GM23338 (cell line): Measurements from ENCODE around the gene RHOB.

Experiments
- CREB1 ChIP-seq: fragments of 250-450 bp; sonication (Bioruptor Pico); IDR thresholded peaks from 2 replicates; pipeline ENCODE4 v1.5.0; 2020; ENCODE audit warnings: low read depth, mild to moderate bottlenecking, moderate library complexity
- EZH2 ChIP-seq: fragments of 200-600 bp; sonication (generic); IDR thresholded peaks from one replicate; pipeline ENCODE4 v1.8.0; 2017; ENCODE audit warnings: antibody characterized with exemption, mild to moderate bottlenecking, low read depth; ENCODE audit not compliant: unreplicated experiment
- POLR2AphosphoS5 ChIP-seq: IDR thresholded peaks from 2 replicates; pipeline ENCODE4 v1.6.1; 2016; ENCODE audit warnings: antibody characterized with exemption, low read depth
- TF ChIP-seq, protein P1 (sequence below), 2 experiments: fragments of 200-600 bp in 1 of 2; sonication (generic) in 1 of 2; conservative IDR thresholded peaks; 2 replicates each; pipeline versions ENCODE4 v1.5.1 to v1.6.1; 2016 to 2017; ENCODE audit warnings: antibody characterized with exemption in 2 of 2, low read depth in 2 of 2, mild to moderate bottlenecking in 2 of 2, moderate library complexity in 1 of 2

DNA sequence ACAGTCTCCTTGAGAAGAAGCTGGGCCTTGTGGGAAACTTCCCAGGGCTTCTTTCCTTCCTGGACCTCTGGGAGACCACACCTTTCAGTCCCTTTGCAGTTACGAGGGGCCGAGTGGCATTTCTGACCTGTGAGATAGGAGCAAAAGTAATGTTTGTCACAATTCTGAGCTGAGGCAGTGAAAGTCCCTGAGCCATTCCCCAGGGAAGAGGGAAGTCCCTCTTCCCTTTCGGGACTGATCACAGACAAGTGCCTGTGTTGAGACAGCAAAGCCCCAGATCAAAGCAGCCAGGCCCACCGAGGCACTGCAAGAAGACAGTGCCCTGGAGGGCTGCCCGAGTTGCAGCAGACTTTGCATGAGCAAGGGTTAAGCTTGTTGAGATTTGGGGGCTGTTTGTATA, 41.9 kb downstream of the RHOB start:
- TF ChIP-seq, protein P1, sequence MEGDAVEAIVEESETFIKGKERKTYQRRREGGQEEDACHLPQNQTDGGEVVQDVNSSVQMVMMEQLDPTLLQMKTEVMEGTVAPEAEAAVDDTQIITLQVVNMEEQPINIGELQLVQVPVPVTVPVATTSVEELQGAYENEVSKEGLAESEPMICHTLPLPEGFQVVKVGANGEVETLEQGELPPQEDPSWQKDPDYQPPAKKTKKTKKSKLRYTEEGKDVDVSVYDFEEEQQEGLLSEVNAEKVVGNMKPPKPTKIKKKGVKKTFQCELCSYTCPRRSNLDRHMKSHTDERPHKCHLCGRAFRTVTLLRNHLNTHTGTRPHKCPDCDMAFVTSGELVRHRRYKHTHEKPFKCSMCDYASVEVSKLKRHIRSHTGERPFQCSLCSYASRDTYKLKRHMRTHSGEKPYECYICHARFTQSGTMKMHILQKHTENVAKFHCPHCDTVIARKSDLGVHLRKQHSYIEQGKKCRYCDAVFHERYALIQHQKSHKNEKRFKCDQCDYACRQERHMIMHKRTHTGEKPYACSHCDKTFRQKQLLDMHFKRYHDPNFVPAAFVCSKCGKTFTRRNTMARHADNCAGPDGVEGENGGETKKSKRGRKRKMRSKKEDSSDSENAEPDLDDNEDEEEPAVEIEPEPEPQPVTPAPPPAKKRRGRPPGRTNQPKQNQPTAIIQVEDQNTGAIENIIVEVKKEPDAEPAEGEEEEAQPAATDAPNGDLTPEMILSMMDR (conservative IDR thresholded peaks at IDR 0.05; ENCODE audit: low read depth in 2 of 2): no peak
- TF ChIP-seq POLR2AphosphoS5 (no peak), EZH2 (no peak), CREB1 (CRISPR knock-in tag) (no peak)
